Measurements from ENCODE around the gene SASH1.

DNA sequence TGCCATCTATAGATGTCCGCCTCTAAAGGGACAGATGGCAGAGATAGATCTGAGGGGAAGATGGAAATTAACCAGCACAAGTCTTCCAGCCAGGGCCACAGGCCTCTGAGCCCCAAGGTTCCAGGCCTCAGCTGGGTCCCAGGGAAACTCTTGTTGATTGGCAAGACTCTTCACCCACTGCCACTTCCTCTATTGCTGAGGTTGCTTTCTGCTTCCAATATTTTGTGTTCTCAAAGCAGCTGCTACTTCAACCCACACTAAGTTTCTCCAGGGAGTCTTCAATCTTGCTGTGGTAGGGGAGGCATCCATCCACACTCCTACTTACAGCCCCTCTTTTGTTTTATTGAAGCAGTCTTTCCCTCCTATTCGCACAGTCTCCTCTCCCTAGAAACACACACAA lies 36.4 kb upstream of the SASH1 start:
- TF ChIP-seq, protein P1, sequence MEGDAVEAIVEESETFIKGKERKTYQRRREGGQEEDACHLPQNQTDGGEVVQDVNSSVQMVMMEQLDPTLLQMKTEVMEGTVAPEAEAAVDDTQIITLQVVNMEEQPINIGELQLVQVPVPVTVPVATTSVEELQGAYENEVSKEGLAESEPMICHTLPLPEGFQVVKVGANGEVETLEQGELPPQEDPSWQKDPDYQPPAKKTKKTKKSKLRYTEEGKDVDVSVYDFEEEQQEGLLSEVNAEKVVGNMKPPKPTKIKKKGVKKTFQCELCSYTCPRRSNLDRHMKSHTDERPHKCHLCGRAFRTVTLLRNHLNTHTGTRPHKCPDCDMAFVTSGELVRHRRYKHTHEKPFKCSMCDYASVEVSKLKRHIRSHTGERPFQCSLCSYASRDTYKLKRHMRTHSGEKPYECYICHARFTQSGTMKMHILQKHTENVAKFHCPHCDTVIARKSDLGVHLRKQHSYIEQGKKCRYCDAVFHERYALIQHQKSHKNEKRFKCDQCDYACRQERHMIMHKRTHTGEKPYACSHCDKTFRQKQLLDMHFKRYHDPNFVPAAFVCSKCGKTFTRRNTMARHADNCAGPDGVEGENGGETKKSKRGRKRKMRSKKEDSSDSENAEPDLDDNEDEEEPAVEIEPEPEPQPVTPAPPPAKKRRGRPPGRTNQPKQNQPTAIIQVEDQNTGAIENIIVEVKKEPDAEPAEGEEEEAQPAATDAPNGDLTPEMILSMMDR (IDR thresholded peaks at IDR 0.05; ENCODE audit: insufficient read depth, low read length, poor library complexity, severe bottlenecking): no peak
- no peak for TF ChIP-seq EZH2phosphoT487 (conservative IDR thresholded peaks at IDR 0.05; ENCODE audit: low read length)

Measured in SU-DHL-6 (cell line).